Liver (tissue), 9 donors: Measurements from ENCODE around the gene BANP. TPM values are rescaled to one million over a fixed set of nuclear protein-coding genes. Genes with fewer than 3 reads are reported as not detected.

Source experiments
- DNase-seq: peaks from one replicate; pipeline ENCODE4 v3.0.0-alpha.2; 2017; ENCODE audit warnings: low spot score
- H3K27ac ChIP-seq, 2 donors: one replicate each; pipeline ENCODE4 v1.7.0; 2013; ENCODE audit warnings: inconsistent platforms in 2 of 2, low read length in 2 of 2, control low read depth in 1 of 2, low read depth in 1 of 2, mild to moderate bottlenecking in 1 of 2
- H3K27me3 ChIP-seq, 4 donors: one replicate each; pipeline versions ENCODE4 v1.6.1 to v1.7.0; 2013; ENCODE audit warnings: low read length in 3 of 4, inconsistent platforms in 1 of 4, mild to moderate bottlenecking in 1 of 4, moderate library complexity in 1 of 4; ENCODE audit not compliant: control insufficient read depth in 4 of 4, insufficient read depth in 4 of 4
- H3K36me3 ChIP-seq, 4 donors: one replicate each; pipeline versions ENCODE4 v1.6.1 to v1.7.0; 2013; ENCODE audit warnings: low read length in 3 of 4, mild to moderate bottlenecking in 3 of 4, low read depth in 1 of 4, moderate library complexity in 1 of 4; ENCODE audit not compliant: control insufficient read depth in 4 of 4, insufficient read depth in 3 of 4
- H3K4me1 ChIP-seq, 4 donors: one replicate each; pipeline versions ENCODE4 v1.6.1 to v1.7.0; 2013; ENCODE audit warnings: low read length in 3 of 4, mild to moderate bottlenecking in 3 of 4, moderate library complexity in 1 of 4; ENCODE audit not compliant: control insufficient read depth in 4 of 4, insufficient read depth in 4 of 4
- H3K4me3 ChIP-seq, 3 donors: one replicate each; pipeline versions ENCODE4 v1.6.1 to v1.7.0; 2013; ENCODE audit warnings: low read length in 3 of 3, control low read depth in 1 of 3, low read depth in 1 of 3, mild to moderate bottlenecking in 1 of 3
- H3K9ac ChIP-seq, 2 donors: one replicate each; pipeline ENCODE4 v1.7.0; 2013; ENCODE audit warnings: low read length in 2 of 2, mild to moderate bottlenecking in 2 of 2, moderate library complexity in 2 of 2, control low read depth in 1 of 2, low read depth in 1 of 2
- H3K9me3 ChIP-seq, 4 donors: one replicate each; pipeline versions ENCODE4 v1.6.1 to v1.7.0; 2013; ENCODE audit warnings: low read length in 3 of 4; ENCODE audit not compliant: control insufficient read depth in 4 of 4
- ATF3 ChIP-seq: IDR thresholded peaks from 2 replicates; pipeline ENCODE4 v1.6.1; 2016; ENCODE audit warnings: antibody characterized with exemption
- EGR1 ChIP-seq, 2 donors: IDR thresholded peaks; 2 replicates each; pipeline ENCODE4 v1.6.1; 2016 to 2018; ENCODE audit warnings: antibody characterized with exemption in 2 of 2, low read depth in 2 of 2
- FOXA1 ChIP-seq: IDR thresholded peaks from 2 replicates; pipeline ENCODE4 v1.6.1; 2016; ENCODE audit warnings: antibody characterized with exemption
- FOXA2 ChIP-seq: IDR thresholded peaks from 2 replicates; pipeline ENCODE4 v1.6.1; 2016; ENCODE audit warnings: antibody characterized with exemption
- GABPA ChIP-seq, 2 donors: IDR thresholded peaks in 1 of 2; conservative IDR thresholded peaks in 1 of 2; 2 replicates each; pipeline ENCODE4 v1.6.1; 2016; ENCODE audit warnings: antibody characterized with exemption in 2 of 2, mild to moderate bottlenecking in 1 of 2, moderate library complexity in 1 of 2
- HNF4A ChIP-seq, 2 donors: conservative IDR thresholded peaks; 2 replicates each; pipeline ENCODE4 v1.6.1; 2016; ENCODE audit warnings: antibody characterized with exemption in 2 of 2, mild to moderate bottlenecking in 2 of 2
- HNF4G ChIP-seq: IDR thresholded peaks from 2 replicates; pipeline ENCODE4 v1.6.1; 2016; ENCODE audit warnings: antibody characterized with exemption
- JUND ChIP-seq, 2 donors: IDR thresholded peaks; 2 replicates each; pipeline ENCODE4 v1.6.1; 2016; ENCODE audit warnings: antibody characterized with exemption in 2 of 2
- MAX ChIP-seq: IDR thresholded peaks from 2 replicates; pipeline ENCODE4 v1.6.1; 2016; ENCODE audit warnings: antibody characterized with exemption
- NR2F2 ChIP-seq: IDR thresholded peaks from 2 replicates; pipeline ENCODE4 v1.6.1; 2016; ENCODE audit warnings: antibody characterized with exemption
- RAD21 ChIP-seq, 2 donors: IDR thresholded peaks; 2 replicates each; pipeline ENCODE4 v1.6.1; 2016; ENCODE audit warnings: antibody characterized with exemption in 2 of 2, mild to moderate bottlenecking in 2 of 2
- REST ChIP-seq: IDR thresholded peaks from 2 replicates; pipeline ENCODE4 v1.6.1; 2016; ENCODE audit warnings: antibody characterized with exemption, mild to moderate bottlenecking
- RXRA ChIP-seq, 2 donors: IDR thresholded peaks; 2 replicates each; pipeline ENCODE4 v1.6.1; 2017 to 2018; ENCODE audit warnings: antibody characterized with exemption in 2 of 2, mild to moderate bottlenecking in 1 of 2
- SP1 ChIP-seq: IDR thresholded peaks from 2 replicates; pipeline ENCODE4 v1.6.1; 2018; ENCODE audit warnings: antibody characterized with exemption, mild to moderate bottlenecking
- TAF1 ChIP-seq: conservative IDR thresholded peaks from 2 replicates; pipeline ENCODE4 v1.6.1; 2016; ENCODE audit warnings: antibody characterized with exemption, mild to moderate bottlenecking
- YY1 ChIP-seq: IDR thresholded peaks from 2 replicates; pipeline ENCODE4 v1.6.1; 2016; ENCODE audit warnings: antibody characterized with exemption, mild to moderate bottlenecking
- ZBTB33 ChIP-seq: IDR thresholded peaks from 2 replicates; pipeline ENCODE4 v1.6.1; 2016; ENCODE audit warnings: antibody characterized with exemption
- WGBS: extraction: QIAGEN DNeasy Blood & Tissue Kit; methylation state at CpG from one replicate; pipeline ENCODE4 v1.1.7; 2013; 5-methylcytosine and 5-hydroxymethylcytosine counted together
- polyA plus RNA-seq, 2 donors: library from polyadenylated mRNA; stranded (reverse) in 1 of 2; unstranded in 1 of 2; fragments of 200-250 nt in 1 of 2; fragments of >200 nt in 1 of 2; fragmentation: Nextera tagmentation in 1 of 2; extraction: Ambion mirVana in 1 of 2; gene quantifications; one replicate each; pipeline versions ENCODE4 v1.2.1 to v1.2.3, GENCODE V29; 2013 to 2015
- total RNA-seq, 2 donors: library from RNA; depleted of rRNA; stranded (reverse); fragments of >200 nt; gene quantifications; one replicate each; pipeline ENCODE4 v1.2.3, GENCODE V29; 2014
- donor health status: healthy.
- donor health status: healthy.
- donor health status: healthy.
- donor health status: healthy.
- donor health status: healthy.

The BANP gene
- total and polyA plus RNA-seq, 4 donors = 4.9 to 20.7 (median 13.7) TPM

GRCh38 chr16:88069397-88070168 is 118.3 kb downstream of the BANP start:
- H3K4me3 ChIP-seq = no peak overlapping the region
- DNase-seq = no peak

More at GRCh38 chr16:88069397-88070168, 118.3 kb downstream of the BANP start:
- H3K27me3 ChIP-seq = no peaks in the 10 kb centered on the region
- no peaks in the 10 kb centered on the region for H3K4me1 ChIP-seq
- H3K36me3 ChIP-seq = peaks cover 4 to 42% (median 12%) of the 10 kb centered on the region in 4 donors
- 89% methylated on average over 25 of the region's 25 CpGs for WGBS
- H3K9ac ChIP-seq = no peak overlapping the region
- TF ChIP-seq SP1 = no peak
- no peak for TF ChIP-seq GABPA (IDR thresholded peaks at IDR 0.05 in 1 of 2, conservative IDR thresholded peaks at IDR 0.05 in 1 of 2)
- no peak for TF ChIP-seq YY1
- TF ChIP-seq NR2F2 = no peak
- TF ChIP-seq RAD21 (IDR thresholded peaks at IDR 0.05) = no peak
- TF ChIP-seq HNF4A (conservative IDR thresholded peaks at IDR 0.05) = no peak
- TF ChIP-seq FOXA2 = no peak
- TF ChIP-seq FOXA1 = no peak
- TF ChIP-seq ZBTB33 = no peak
- no peak for TF ChIP-seq EGR1 (IDR thresholded peaks at IDR 0.05; ENCODE audit: low read depth in 2 of 2)
- no peak for TF ChIP-seq ATF3
- no peak for TF ChIP-seq REST
- no peak for TF ChIP-seq TAF1
- TF ChIP-seq HNF4G = no peak
- TF ChIP-seq JUND (IDR thresholded peaks at IDR 0.05) = no peak
- TF ChIP-seq RXRA (IDR thresholded peaks at IDR 0.05) = no peak
- no peak for TF ChIP-seq MAX
- H3K27ac ChIP-seq = no peak overlapping the region
- H3K9me3 ChIP-seq = no peaks in the 10 kb centered on the region
